HEK293 (cell line): ENCODE measurements around the gene PSMC3.

Source experiments
- GLI4 ChIP-seq: fragments of 450-650 bp; formaldehyde crosslinking; IDR thresholded peaks from 2 replicates; pipeline ENCODE4 v1.5.1; 2016; ENCODE audit warnings: missing biosample characterization, missing genetic modification characterization
- KLF17 ChIP-seq: fragments of 450-650 bp; formaldehyde crosslinking; IDR thresholded peaks from 2 replicates; pipeline ENCODE4 v1.5.1; 2016; ENCODE audit warnings: missing biosample characterization, missing genetic modification characterization
- KLF7 ChIP-seq: fragments of 450-650 bp; formaldehyde crosslinking; IDR thresholded peaks from 2 replicates; pipeline ENCODE4 v1.5.1; 2016; ENCODE audit warnings: missing biosample characterization, missing genetic modification characterization, borderline replicate concordance
- PRDM2 ChIP-seq: fragments of 450-650 bp; formaldehyde crosslinking; IDR thresholded peaks from 2 replicates; pipeline ENCODE4 v1.5.1; 2016; ENCODE audit warnings: missing biosample characterization, missing genetic modification characterization, borderline replicate concordance
- PRDM4 ChIP-seq: fragments of 450-650 bp; formaldehyde crosslinking; IDR thresholded peaks from 2 replicates; pipeline ENCODE4 v1.5.1; 2017; ENCODE audit warnings: missing biosample characterization, missing genetic modification characterization
- REST ChIP-seq: fragments of 450-650 bp; formaldehyde crosslinking; IDR thresholded peaks from 2 replicates; pipeline ENCODE4 v1.5.1; 2016; ENCODE audit warnings: missing biosample characterization, missing genetic modification characterization
- TCF7L2 ChIP-seq: IDR thresholded peaks from 2 replicates; pipeline ENCODE4 v1.6.1; 2011; ENCODE audit warnings: low read depth, mild to moderate bottlenecking, inconsistent platforms, low read length, moderate library complexity, borderline replicate concordance
- ZBTB8A ChIP-seq: fragments of 450-650 bp; formaldehyde crosslinking; IDR thresholded peaks from 2 replicates; pipeline ENCODE4 v1.5.1; 2016; ENCODE audit warnings: missing biosample characterization, missing genetic modification characterization
- ZFP3 ChIP-seq: fragments of 450-650 bp; formaldehyde crosslinking; IDR thresholded peaks from 2 replicates; pipeline ENCODE4 v1.5.1; 2016; ENCODE audit warnings: low read depth, missing biosample characterization, missing genetic modification characterization
- ZNF175 ChIP-seq: fragments of 450-650 bp; formaldehyde crosslinking; IDR thresholded peaks from 2 replicates; pipeline ENCODE4 v1.5.1; 2016; ENCODE audit warnings: missing biosample characterization, missing genetic modification characterization
- ZNF214 ChIP-seq: fragments of 450-650 bp; formaldehyde crosslinking; IDR thresholded peaks from 2 replicates; pipeline ENCODE4 v1.5.1; 2017; ENCODE audit warnings: missing biosample characterization, mild to moderate bottlenecking, missing genetic modification characterization, borderline replicate concordance
- ZNF366 ChIP-seq: fragments of 450-650 bp; formaldehyde crosslinking; conservative IDR thresholded peaks from 2 replicates; pipeline ENCODE4 v1.5.1; 2016; ENCODE audit warnings: missing biosample characterization, missing genetic modification characterization
- ZNF473 ChIP-seq: fragments of 450-650 bp; formaldehyde crosslinking; IDR thresholded peaks from 2 replicates; pipeline ENCODE4 v1.5.1; 2017; ENCODE audit warnings: missing biosample characterization, missing genetic modification characterization
- ZNF518A ChIP-seq: fragments of 450-650 bp; formaldehyde crosslinking; conservative IDR thresholded peaks from 2 replicates; pipeline ENCODE4 v1.5.1; 2016; ENCODE audit warnings: low read depth, missing biosample characterization, missing genetic modification characterization
- ZNF555 ChIP-seq: fragments of 450-650 bp; formaldehyde crosslinking; conservative IDR thresholded peaks from 2 replicates; pipeline ENCODE4 v1.5.1; 2017; ENCODE audit warnings: missing biosample characterization, mild to moderate bottlenecking, missing genetic modification characterization, inconsistent platforms
- ZNF600 ChIP-seq: fragments of 450-650 bp; formaldehyde crosslinking; IDR thresholded peaks from 2 replicates; pipeline ENCODE4 v1.5.1; 2016; ENCODE audit warnings: missing biosample characterization, missing genetic modification characterization
- ZNF626 ChIP-seq: fragments of 450-650 bp; sonication (Bioruptor Pico); formaldehyde crosslinking; IDR thresholded peaks from 2 replicates; pipeline ENCODE4 v1.5.1; 2018; ENCODE audit warnings: missing biosample characterization, missing genetic modification characterization, inconsistent platforms
- ZSCAN23 ChIP-seq: fragments of 450-650 bp; formaldehyde crosslinking; IDR thresholded peaks from 2 replicates; pipeline ENCODE4 v1.5.1; 2016; ENCODE audit warnings: missing biosample characterization, missing genetic modification characterization

PSMC3 gene

GRCh38 chr11:47426062-47426956, at the start of gene PSMC3 (continued):
- TF ChIP-seq TCF7L2 (no peak), GLI4 (no peak), ZNF600 (no peak), REST (tag by site-specific recombination) (peak; percentile 1; the same call in 1 of the 2 replicates), ZFP3 (tag by site-specific recombination) (no peak), ZBTB8A (tag by site-specific recombination) (peak; percentile 62), ZNF518A (tag by site-specific recombination) (peak; percentile 26; the same call in 1 of the 2 replicates), PRDM2 (tag by site-specific recombination) (no peak), ZNF555 (tag by site-specific recombination) (no peak), ZNF175 (tag by site-specific recombination) (no peak), PRDM4 (tag by site-specific recombination) (0 out of 2 replicates have a peak, but pooled peaks have one; percentile 16), ZNF473 (tag by site-specific recombination) (no peak), ZNF366 (tag by site-specific recombination) (no peak), KLF7 (peak; percentile 32; the same call in 1 of the 2 replicates), KLF17 (peak; percentile 77), ZNF214 (tag by site-specific recombination) (no peak), ZSCAN23 (tag by site-specific recombination) (peak; percentile 51; the same call in 1 of the 2 replicates), ZNF626 (tag by site-specific recombination) (no peak)
